ENCODE measurements around the gene DOCK8. TPM values are rescaled to one million over a fixed set of nuclear protein-coding genes. Genes with fewer than 3 reads are reported as not detected.

DOCK8 gene
- total RNA-seq, 2 donors from 2014 or later, result 18.7 to 19.3 TPM

DNA sequence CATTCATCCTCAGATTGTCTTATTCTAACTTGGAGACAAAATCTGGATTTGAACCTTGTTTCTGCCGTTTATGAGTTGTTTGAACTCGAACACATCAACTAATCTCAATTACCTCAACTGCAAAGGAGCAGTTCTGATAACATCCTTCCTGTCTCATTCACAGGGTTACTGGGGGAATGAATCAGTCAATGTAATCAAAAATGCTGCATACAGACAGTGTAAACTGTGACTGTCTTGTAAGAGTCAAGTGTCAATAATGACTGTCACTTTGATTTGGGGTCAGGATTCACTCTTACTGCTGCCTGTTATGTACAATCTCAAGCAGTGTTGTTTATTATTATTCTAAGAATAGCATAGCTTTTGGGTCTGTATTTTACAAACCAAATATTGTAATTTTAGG, 273.8 kb downstream of the DOCK8 start:
- no peaks in the 10 kb centered on the region for H3K9me3 ChIP-seq
- H3K27me3 ChIP-seq (replicated peaks; ENCODE audit: insufficient read depth), result no peaks in the 10 kb centered on the region
- no peak overlapping the region for H3K27ac ChIP-seq
- H3K36me3 ChIP-seq, result no peaks in the 10 kb centered on the region
- H3K4me3 ChIP-seq, result no peak overlapping the region
- TF ChIP-seq CTCF (IDR thresholded peaks at IDR 0.05), result no peak
- peaks cover 6 to 9% of the 10 kb centered on the region in 2 donors for H3K4me1 ChIP-seq (ENCODE audit: control insufficient read depth in 1 of 2, low read depth in 2 of 2)
- DNase-seq (ENCODE audit: low spot score) (no peak), ATAC-seq (ENCODE audit: insufficient number of reproducible peaks, low FRiP score, low read depth) (no peak)

GRCh38 chr9:489198-490197, 274.8 kb downstream of the DOCK8 start:
- Histone ChIP-seq H3K27ac (no peak overlapping the region), H3K4me1 (ENCODE audit: control insufficient read depth in 1 of 2, low read depth in 2 of 2) (peaks cover 6 to 9% of the 10 kb centered on the region in 2 donors), H3K4me3 (no peak overlapping the region), H3K27me3 (replicated peaks; ENCODE audit: insufficient read depth) (no peaks in the 10 kb centered on the region), H3K36me3 (no peaks in the 10 kb centered on the region), H3K9me3 (no peaks in the 10 kb centered on the region)
- ATAC-seq (ENCODE audit: insufficient number of reproducible peaks, low FRiP score, low read depth) (no peak), DNase-seq (ENCODE audit: low spot score) (no peak)
- no peak for TF ChIP-seq CTCF (IDR thresholded peaks at IDR 0.05)

DNA sequence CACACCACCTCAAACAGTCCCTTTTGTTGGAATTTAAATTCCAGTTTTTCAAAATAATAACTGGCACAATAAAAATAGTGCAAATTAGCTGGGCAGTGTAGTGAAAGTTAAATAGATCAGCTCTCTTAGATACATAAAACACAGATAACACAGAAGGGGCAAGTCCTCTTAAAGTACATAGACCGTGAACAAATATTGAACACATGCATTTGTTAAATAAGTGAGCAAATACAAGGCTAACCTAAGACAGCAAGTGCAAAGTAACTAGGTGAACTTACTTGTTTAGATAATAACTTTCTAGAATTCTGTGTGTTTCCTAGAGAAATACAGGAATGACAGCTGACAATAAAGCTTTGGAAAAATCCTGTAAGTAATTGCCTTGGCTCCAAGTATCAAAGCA, 280.1 kb downstream of the DOCK8 start:
- Histone ChIP-seq H3K36me3 (no peaks in the 10 kb centered on the region), H3K9me3 (no peaks in the 10 kb centered on the region), H3K4me3 (no peak overlapping the region), H3K27ac (no peak overlapping the region), H3K4me1 (ENCODE audit: control insufficient read depth in 1 of 2, low read depth in 2 of 2) (no peaks in the 10 kb centered on the region), H3K27me3 (replicated peaks; ENCODE audit: insufficient read depth) (no peaks in the 10 kb centered on the region)
- ATAC-seq (ENCODE audit: insufficient number of reproducible peaks, low FRiP score, low read depth) (no peak), DNase-seq (ENCODE audit: low spot score) (no peak)
- no peak for TF ChIP-seq CTCF (IDR thresholded peaks at IDR 0.05)

DNA sequence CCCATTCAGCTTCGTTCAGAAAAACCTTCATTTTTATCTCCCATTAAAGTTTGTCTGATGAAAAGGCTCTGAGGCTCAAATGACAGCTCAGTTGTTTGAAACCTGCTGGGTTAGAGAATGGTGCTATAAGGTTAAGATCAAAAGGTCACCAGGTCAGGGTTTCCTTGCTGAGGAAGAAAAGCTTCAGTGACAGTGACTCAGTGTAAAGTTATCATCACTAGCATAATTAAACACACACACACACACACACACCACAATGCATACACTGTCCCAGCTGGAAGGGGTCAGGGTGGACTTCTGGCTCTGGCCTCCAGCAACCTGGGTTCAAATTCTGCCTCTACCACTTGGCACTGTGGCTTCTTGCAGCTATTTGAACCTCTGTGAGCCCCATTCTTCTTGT, 281.1 kb downstream of the DOCK8 start:
- no peaks in the 10 kb centered on the region for H3K36me3 ChIP-seq
- H3K4me1 ChIP-seq (ENCODE audit: control insufficient read depth in 1 of 2, low read depth in 2 of 2), result no peaks in the 10 kb centered on the region
- no peaks in the 10 kb centered on the region for H3K9me3 ChIP-seq
- no peak overlapping the region for H3K4me3 ChIP-seq
- ATAC-seq (ENCODE audit: insufficient number of reproducible peaks, low FRiP score, low read depth), result no peak
- H3K27me3 ChIP-seq (replicated peaks; ENCODE audit: insufficient read depth), result no peaks in the 10 kb centered on the region
- DNase-seq (ENCODE audit: low spot score), result no peak
- H3K27ac ChIP-seq, result no peak overlapping the region
- TF ChIP-seq CTCF (IDR thresholded peaks at IDR 0.05), result no peak

DNA sequence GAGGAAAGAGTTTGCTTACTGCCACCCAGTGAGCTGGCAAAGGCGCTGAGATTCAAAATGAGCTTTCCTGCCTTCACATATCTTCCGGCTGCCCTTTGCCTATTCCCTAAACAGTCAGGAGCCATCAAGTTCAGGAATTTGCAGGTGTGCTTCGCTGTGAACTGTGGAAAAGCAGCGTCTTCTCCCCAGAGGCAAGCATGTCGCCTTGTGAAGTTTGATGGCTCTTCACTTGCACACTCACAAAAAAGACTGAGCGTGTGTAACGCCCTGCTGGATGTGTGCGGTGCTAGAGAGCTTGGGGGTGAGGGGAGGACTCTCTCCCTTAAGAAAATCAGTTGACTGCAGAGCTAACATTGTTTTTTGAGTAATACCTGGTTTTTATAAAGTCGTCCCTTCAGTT, 288.7 kb downstream of the DOCK8 start:
- Histone ChIP-seq H3K9me3 (no peaks in the 10 kb centered on the region), H3K27ac (no peak overlapping the region), H3K36me3 (no peaks in the 10 kb centered on the region), H3K4me3 (peak overlapping the region; percentile 90), H3K4me1 (ENCODE audit: control insufficient read depth in 1 of 2, low read depth in 2 of 2) (peaks cover 0 to 24% of the 10 kb centered on the region in 2 donors), H3K27me3 (replicated peaks; ENCODE audit: insufficient read depth) (no peaks in the 10 kb centered on the region)
- DNase-seq (ENCODE audit: low spot score) (no peak), ATAC-seq (ENCODE audit: insufficient number of reproducible peaks, low FRiP score, low read depth) (no peak)
- TF ChIP-seq CTCF (IDR thresholded peaks at IDR 0.05), result no peak
